ENCODE results near the gene DIAPH3. TPM values are rescaled to one million over a fixed set of nuclear protein-coding genes. Genes with fewer than 3 reads are reported as not detected.

Gene DIAPH3
- total RNA-seq, 1 experiment from 2014 or later, result 11.4 TPM

- Mint-ChIP-seq H3K27me3 (ENCODE audit: unreplicated experiment) (no peaks in the 10 kb centered on the region), H3K4me1 (ENCODE audit: low read depth, unreplicated experiment) (peaks cover 24% of the 10 kb centered on the region), H3K4me3 (ENCODE audit: low read depth, unreplicated experiment) (peak overlapping the region; percentile 79), H3K9me3 (ENCODE audit: low read depth, unreplicated experiment) (no peaks in the 10 kb centered on the region), H3K36me3 (ENCODE audit: insufficient read depth, unreplicated experiment) (peaks cover 20% of the 10 kb centered on the region), H3K27ac (ENCODE audit: unreplicated experiment) (no peak overlapping the region)
- no TSS peak for BruUV-seq (replicated peaks)
- CTCF ChIA-PET, result no interaction called here
- no peak for DNase-seq
- TF ChIP-seq CTCF (IDR thresholded peaks at IDR 0.05; ENCODE audit: unreplicated experiment), result no peak
- intact Hi-C loops (cut with micrococcal nuclease; ENCODE audit: unreplicated experiment), result no loop called here
These were observed 1.6 kb downstream of the DIAPH3 start for GRCh38 chr13:60162096-60162495.

GRCh38 chr13:60158321-60158801 lies 5.4 kb downstream of the DIAPH3 start:
- H3K27ac Mint-ChIP-seq (ENCODE audit: unreplicated experiment), result no peak overlapping the region
- no peaks in the 10 kb centered on the region for H3K9me3 Mint-ChIP-seq (ENCODE audit: low read depth, unreplicated experiment)
- H3K4me3 Mint-ChIP-seq (ENCODE audit: low read depth, unreplicated experiment), result no peak overlapping the region
- CTCF ChIA-PET, result no interaction called here
- no peak for DNase-seq
- intact Hi-C loops (cut with micrococcal nuclease; ENCODE audit: unreplicated experiment), result no loop called here
- H3K36me3 Mint-ChIP-seq (ENCODE audit: insufficient read depth, unreplicated experiment), result peaks cover 8% of the 10 kb centered on the region
- TF ChIP-seq CTCF (IDR thresholded peaks at IDR 0.05; ENCODE audit: unreplicated experiment), result no peak
- no TSS peak for BruUV-seq (replicated peaks)
- H3K27me3 Mint-ChIP-seq (ENCODE audit: unreplicated experiment), result no peaks in the 10 kb centered on the region
- peaks cover 24% of the 10 kb centered on the region for H3K4me1 Mint-ChIP-seq (ENCODE audit: low read depth, unreplicated experiment)

- Mint-ChIP-seq H3K27me3 (ENCODE audit: unreplicated experiment) (no peaks in the 10 kb centered on the region), H3K4me1 (ENCODE audit: low read depth, unreplicated experiment) (peaks cover 11% of the 10 kb centered on the region), H3K9me3 (ENCODE audit: low read depth, unreplicated experiment) (no peaks in the 10 kb centered on the region), H3K36me3 (ENCODE audit: insufficient read depth, unreplicated experiment) (no peaks in the 10 kb centered on the region), H3K27ac (ENCODE audit: unreplicated experiment) (no peak overlapping the region), H3K4me3 (ENCODE audit: low read depth, unreplicated experiment) (no peak overlapping the region)
- TF ChIP-seq CTCF (IDR thresholded peaks at IDR 0.05; ENCODE audit: unreplicated experiment), result no peak
- intact Hi-C loops (cut with micrococcal nuclease; ENCODE audit: unreplicated experiment), result no loop called here
- CTCF ChIA-PET, result no interaction called here
- DNase-seq, result no peak
- BruUV-seq (replicated peaks), result no TSS peak
These were observed 7.8 kb downstream of the DIAPH3 start for GRCh38 chr13:60155978-60156377.

GRCh38 chr13:60152904-60153303 lies 10.8 kb downstream of the DIAPH3 start:
- Mint-ChIP-seq H3K9me3 (ENCODE audit: low read depth, unreplicated experiment) (no peaks in the 10 kb centered on the region), H3K36me3 (ENCODE audit: insufficient read depth, unreplicated experiment) (no peaks in the 10 kb centered on the region), H3K4me1 (ENCODE audit: low read depth, unreplicated experiment) (peaks cover 19% of the 10 kb centered on the region), H3K27me3 (ENCODE audit: unreplicated experiment) (no peaks in the 10 kb centered on the region), H3K27ac (ENCODE audit: unreplicated experiment) (no peak overlapping the region), H3K4me3 (ENCODE audit: low read depth, unreplicated experiment) (no peak overlapping the region)
- BruUV-seq (replicated peaks), result no TSS peak
- CTCF ChIA-PET, result no interaction called here
- TF ChIP-seq CTCF (IDR thresholded peaks at IDR 0.05; ENCODE audit: unreplicated experiment), result no peak
- intact Hi-C loops (cut with micrococcal nuclease; ENCODE audit: unreplicated experiment), result no loop called here
- DNase-seq, result no peak

Measured in Calu3 (cell line).